SK-N-SH (cell line): ENCODE data around the gene TFDP3. TPM values are rescaled to one million over a fixed set of nuclear protein-coding genes. Genes with fewer than 3 reads are reported as not detected.

ENCODE experiments used
- CTCF ChIA-PET: fragments of 300-600, 350-600 bp; formaldehyde crosslinking; extraction: SDS; loops from one replicate; lab custom pipeline; 2021; lab: Yijun Ruan, JAX
- POLR2A ChIA-PET: fragments of 350-600 bp; sonication (Branson Sonifier 250); formaldehyde crosslinking; extraction: SDS; loops from one replicate; lab custom pipeline; 2020; ENCODE audit warnings: antibody characterized with exemption, inconsistent platforms; lab: Yijun Ruan, JAX
- DNase-seq: peaks from one replicate; pipeline ENCODE4 v3.0.0; 2012
- H2AFZ ChIP-seq: fragments of 200-600 bp; sonication (generic); 2 replicates; pipeline ENCODE4 v1.8.1; 2016; ENCODE audit warnings: antibody characterized with exemption, mild to moderate bottlenecking, low read depth
- H3F3A ChIP-seq: fragments of 200-600 bp; sonication (generic); replicated peaks from 2 replicates; pipeline ENCODE3; 2016; ENCODE audit warnings: antibody characterized with exemption, mild to moderate bottlenecking; ENCODE audit not compliant: insufficient read depth
- H3K27ac ChIP-seq, 2 experiments: fragments of 200-500 bp in 1 of 2; fragments of 200-600 bp in 1 of 2; sonication (Bioruptor generic) in 1 of 2; sonication (generic), shearing (Covaris generic) in 1 of 2; 2 replicates each; pipeline versions ENCODE4 v1.5.1 to v1.6.1; 2014 to 2016; ENCODE audit warnings: low read depth in 2 of 2, inconsistent platforms in 1 of 2, low read length in 1 of 2, mild to moderate bottlenecking in 1 of 2, mixed read lengths in 1 of 2
- H3K27me3 ChIP-seq: fragments of 200-600 bp; sonication (generic), shearing (Covaris generic); 2 replicates; pipeline ENCODE4 v1.6.1; 2016; ENCODE audit warnings: mixed run types; ENCODE audit not compliant: insufficient read depth
- H3K36me3 ChIP-seq, 2 experiments: fragments of 200-500 bp in 1 of 2; fragments of 200-600 bp in 1 of 2; sonication (Bioruptor generic) in 1 of 2; sonication (generic) in 1 of 2; replicated peaks in 1 of 2; 2 replicates each; pipeline versions ENCODE3 to v1.5.1; 2014 to 2016; ENCODE audit warnings: low read length in 1 of 2, mild to moderate bottlenecking in 1 of 2; ENCODE audit not compliant: insufficient read depth in 2 of 2, control insufficient read depth in 1 of 2
- H3K4me1 ChIP-seq, 2 experiments: fragments of 200-500 bp in 1 of 2; fragments of 200-600 bp in 1 of 2; sonication (Bioruptor generic) in 1 of 2; sonication (generic), shearing (Covaris generic) in 1 of 2; 2 replicates each; pipeline versions ENCODE4 v1.5.1 to v1.6.1; 2014 to 2016; ENCODE audit warnings: low read depth in 1 of 2, low read length in 1 of 2, mixed run types in 1 of 2; ENCODE audit not compliant: insufficient read depth in 2 of 2, control insufficient read depth in 1 of 2
- H3K4me2 ChIP-seq: fragments of 200-600 bp; sonication (generic), shearing (Covaris generic); 2 replicates; pipeline ENCODE4 v1.6.1; 2017; ENCODE audit warnings: mixed run types
- H3K4me3 ChIP-seq, 2 experiments: fragments of 200-500 bp in 1 of 2; fragments of 200-600 bp in 1 of 2; sonication (Bioruptor generic) in 1 of 2; sonication (generic), shearing (Covaris generic) in 1 of 2; 2 replicates each; pipeline versions ENCODE4 v1.5.1 to v1.8.1; 2014 to 2016; ENCODE audit warnings: low read depth in 2 of 2, inconsistent platforms in 1 of 2, low read length in 1 of 2, mild to moderate bottlenecking in 1 of 2, mixed read lengths in 1 of 2, moderate library complexity in 1 of 2
- H3K79me2 ChIP-seq: fragments of 200-600 bp; sonication (generic); 2 replicates; pipeline ENCODE4 v1.8.1; 2017; ENCODE audit warnings: mild to moderate bottlenecking; ENCODE audit not compliant: insufficient read depth
- H3K9ac ChIP-seq: fragments of 200-600 bp; sonication (generic); 2 replicates; pipeline ENCODE4 v1.6.1; 2017; ENCODE audit warnings: mixed run types
- H3K9me2 ChIP-seq: fragments of 200-600 bp; sonication (generic); 2 replicates; pipeline ENCODE4 v1.6.1; 2017; ENCODE audit warnings: mixed run types
- H3K9me3 ChIP-seq: fragments of 200-600 bp; sonication (generic); 2 replicates; pipeline ENCODE4 v1.6.1; 2017; ENCODE audit warnings: mixed run types, mild to moderate bottlenecking, moderate library complexity
- H4K20me1 ChIP-seq: fragments of 200-600 bp; sonication (generic); 2 replicates; pipeline ENCODE4 v1.6.1; 2017; ENCODE audit warnings: mild to moderate bottlenecking, mixed run types; ENCODE audit not compliant: insufficient read depth
- CHD2 ChIP-seq: fragments of 150-350 bp; IDR thresholded peaks from 2 replicates; pipeline ENCODE4 v1.6.1; 2018; ENCODE audit warnings: low read length; ENCODE audit not compliant: partially characterized antibody
- ELF1 ChIP-seq: IDR thresholded peaks from 2 replicates; pipeline ENCODE4 v1.4.0; 2012
- EP300 ChIP-seq, 2 experiments: IDR thresholded peaks; 2 replicates each; pipeline versions ENCODE4 v1.4.0 to v1.6.1; 2012; ENCODE audit warnings: borderline replicate concordance in 1 of 2, low read depth in 1 of 2, low read length in 1 of 2
- EZH2phosphoT487 ChIP-seq: fragments of 200-600 bp; sonication (generic); IDR thresholded peaks from 2 replicates; pipeline ENCODE4 v1.6.1; 2017; ENCODE audit warnings: low read depth, mixed run types, mild to moderate bottlenecking, antibody characterized with exemption, moderate library complexity, borderline replicate concordance
- FOXJ3 ChIP-seq: sonication (generic); formaldehyde crosslinking; IDR thresholded peaks from 2 replicates; pipeline ENCODE4 v1.5.1; 2020; ENCODE audit warnings: mild to moderate bottlenecking, missing genetic modification reagents
- GATA2 ChIP-seq: sonication (generic); formaldehyde crosslinking; IDR thresholded peaks from 2 replicates; pipeline ENCODE4 v1.5.0; 2020; ENCODE audit warnings: mild to moderate bottlenecking, missing genetic modification reagents
- JUND ChIP-seq: IDR thresholded peaks from 2 replicates; pipeline ENCODE4 v1.4.0; 2012
- MAX ChIP-seq: IDR thresholded peaks from 2 replicates; pipeline ENCODE4 v1.4.0; 2012; ENCODE audit warnings: low read depth
- MEF2A ChIP-seq: IDR thresholded peaks from 2 replicates; pipeline ENCODE4 v1.4.0; 2012; ENCODE audit warnings: low read depth, borderline replicate concordance
- MXI1 ChIP-seq: IDR thresholded peaks from 2 replicates; pipeline ENCODE4 v1.6.1; 2012; ENCODE audit warnings: mild to moderate bottlenecking, low read depth, low read length, improper control_type of control experiment
- RFX5 ChIP-seq: IDR thresholded peaks from 2 replicates; pipeline ENCODE4 v1.6.1; 2012; ENCODE audit warnings: mild to moderate bottlenecking, improper control_type of control experiment, low read length
- RXRA ChIP-seq: IDR thresholded peaks from 2 replicates; pipeline ENCODE4 v1.4.0; 2012; ENCODE audit warnings: low read depth, mild to moderate bottlenecking, borderline replicate concordance
- SIN3A ChIP-seq: IDR thresholded peaks from 2 replicates; pipeline ENCODE4 v1.6.1; 2012; ENCODE audit warnings: low read depth, mild to moderate bottlenecking, low read length, moderate library complexity, borderline replicate concordance
- SMC3 ChIP-seq: IDR thresholded peaks from 2 replicates; pipeline ENCODE4 v1.6.1; 2012; ENCODE audit warnings: low read depth, low read length, improper control_type of control experiment
- TCF12 ChIP-seq: IDR thresholded peaks from 2 replicates; pipeline ENCODE4 v1.4.0; 2012
- TEAD4 ChIP-seq: IDR thresholded peaks from 2 replicates; pipeline ENCODE4 v1.4.0; 2012; ENCODE audit warnings: mild to moderate bottlenecking, borderline replicate concordance; ENCODE audit not compliant: insufficient read depth
- USF1 ChIP-seq: IDR thresholded peaks from 2 replicates; pipeline ENCODE4 v1.4.0; 2012; ENCODE audit warnings: low read depth, borderline replicate concordance
- YY1 ChIP-seq: IDR thresholded peaks from 2 replicates; pipeline ENCODE4 v1.4.0; 2012; ENCODE audit warnings: low read depth, mild to moderate bottlenecking
- polyA plus RNA-seq, 3 experiments: library from polyadenylated mRNA; depleted of rRNA; stranded (reverse); fragments of >200 nt; gene quantifications; 2 replicates each; pipeline ENCODE4 v1.2.3, GENCODE V29; 2012
- TF ChIP-seq, protein P1 (sequence below): IDR thresholded peaks from 2 replicates; pipeline ENCODE4 v1.6.1; 2012; ENCODE audit warnings: mild to moderate bottlenecking, low read depth, low read length, moderate library complexity
- TF ChIP-seq, protein P2 (sequence below): fragments of 150-350 bp; IDR thresholded peaks from 2 replicates; pipeline ENCODE4 v1.6.1; 2016; ENCODE audit warnings: mild to moderate bottlenecking, low read depth, low read length
- TF ChIP-seq, protein P3 (sequence below): fragments of 150-350 bp; IDR thresholded peaks from 2 replicates; pipeline ENCODE4 v1.6.1; 2017; ENCODE audit warnings: antibody characterized with exemption, low read length, low read depth, borderline replicate concordance
- TF ChIP-seq, protein P4 (sequence below): IDR thresholded peaks from 2 replicates; pipeline ENCODE4 v1.4.0; 2012; ENCODE audit warnings: low read depth, borderline replicate concordance

Gene TFDP3
- polyA plus RNA-seq, 1 of the 3 experiments (the other 2 are of a cell fraction): not detected

- TF ChIP-seq, protein P1, sequence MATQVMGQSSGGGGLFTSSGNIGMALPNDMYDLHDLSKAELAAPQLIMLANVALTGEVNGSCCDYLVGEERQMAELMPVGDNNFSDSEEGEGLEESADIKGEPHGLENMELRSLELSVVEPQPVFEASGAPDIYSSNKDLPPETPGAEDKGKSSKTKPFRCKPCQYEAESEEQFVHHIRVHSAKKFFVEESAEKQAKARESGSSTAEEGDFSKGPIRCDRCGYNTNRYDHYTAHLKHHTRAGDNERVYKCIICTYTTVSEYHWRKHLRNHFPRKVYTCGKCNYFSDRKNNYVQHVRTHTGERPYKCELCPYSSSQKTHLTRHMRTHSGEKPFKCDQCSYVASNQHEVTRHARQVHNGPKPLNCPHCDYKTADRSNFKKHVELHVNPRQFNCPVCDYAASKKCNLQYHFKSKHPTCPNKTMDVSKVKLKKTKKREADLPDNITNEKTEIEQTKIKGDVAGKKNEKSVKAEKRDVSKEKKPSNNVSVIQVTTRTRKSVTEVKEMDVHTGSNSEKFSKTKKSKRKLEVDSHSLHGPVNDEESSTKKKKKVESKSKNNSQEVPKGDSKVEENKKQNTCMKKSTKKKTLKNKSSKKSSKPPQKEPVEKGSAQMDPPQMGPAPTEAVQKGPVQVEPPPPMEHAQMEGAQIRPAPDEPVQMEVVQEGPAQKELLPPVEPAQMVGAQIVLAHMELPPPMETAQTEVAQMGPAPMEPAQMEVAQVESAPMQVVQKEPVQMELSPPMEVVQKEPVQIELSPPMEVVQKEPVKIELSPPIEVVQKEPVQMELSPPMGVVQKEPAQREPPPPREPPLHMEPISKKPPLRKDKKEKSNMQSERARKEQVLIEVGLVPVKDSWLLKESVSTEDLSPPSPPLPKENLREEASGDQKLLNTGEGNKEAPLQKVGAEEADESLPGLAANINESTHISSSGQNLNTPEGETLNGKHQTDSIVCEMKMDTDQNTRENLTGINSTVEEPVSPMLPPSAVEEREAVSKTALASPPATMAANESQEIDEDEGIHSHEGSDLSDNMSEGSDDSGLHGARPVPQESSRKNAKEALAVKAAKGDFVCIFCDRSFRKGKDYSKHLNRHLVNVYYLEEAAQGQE: no peak
- no peak for TF ChIP-seq JUND
- no peak for TF ChIP-seq YY1
- TF ChIP-seq, protein P2, sequence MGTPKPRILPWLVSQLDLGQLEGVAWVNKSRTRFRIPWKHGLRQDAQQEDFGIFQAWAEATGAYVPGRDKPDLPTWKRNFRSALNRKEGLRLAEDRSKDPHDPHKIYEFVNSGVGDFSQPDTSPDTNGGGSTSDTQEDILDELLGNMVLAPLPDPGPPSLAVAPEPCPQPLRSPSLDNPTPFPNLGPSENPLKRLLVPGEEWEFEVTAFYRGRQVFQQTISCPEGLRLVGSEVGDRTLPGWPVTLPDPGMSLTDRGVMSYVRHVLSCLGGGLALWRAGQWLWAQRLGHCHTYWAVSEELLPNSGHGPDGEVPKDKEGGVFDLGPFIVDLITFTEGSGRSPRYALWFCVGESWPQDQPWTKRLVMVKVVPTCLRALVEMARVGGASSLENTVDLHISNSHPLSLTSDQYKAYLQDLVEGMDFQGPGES: no peak
- TF ChIP-seq SIN3A: no peak
These were observed 47.2 kb upstream of the TFDP3 start (continued) for GRCh38 chrX:133265331-133265730.

- CTCF ChIA-PET: interaction anchor here (1.4 kb wide), 1 partner anchor 55 kb away, joined by 3 read pairs; no protein-coding TSS in a partner anchor
- no peaks in the 10 kb centered on the region for H3K36me3 ChIP-seq
- TF ChIP-seq EZH2phosphoT487 (no peak), RFX5 (no peak), GATA2 (CRISPR knock-in tag) (no peak), MXI1 (no peak), SIN3A (no peak), TEAD4 (no peak), CHD2 (no peak), TCF12 (no peak), RXRA (no peak), MAX (no peak), FOXJ3 (CRISPR knock-in tag) (no peak), USF1 (no peak), JUND (no peak), SMC3 (no peak), MEF2A (no peak), EP300 (IDR thresholded peaks at IDR 0.05; ENCODE audit: borderline replicate concordance in 1 of 2, low read depth in 1 of 2, low read length in 1 of 2) (no peak), ELF1 (no peak)
- TF ChIP-seq, protein P2: no peak
- TF ChIP-seq, protein P3, sequence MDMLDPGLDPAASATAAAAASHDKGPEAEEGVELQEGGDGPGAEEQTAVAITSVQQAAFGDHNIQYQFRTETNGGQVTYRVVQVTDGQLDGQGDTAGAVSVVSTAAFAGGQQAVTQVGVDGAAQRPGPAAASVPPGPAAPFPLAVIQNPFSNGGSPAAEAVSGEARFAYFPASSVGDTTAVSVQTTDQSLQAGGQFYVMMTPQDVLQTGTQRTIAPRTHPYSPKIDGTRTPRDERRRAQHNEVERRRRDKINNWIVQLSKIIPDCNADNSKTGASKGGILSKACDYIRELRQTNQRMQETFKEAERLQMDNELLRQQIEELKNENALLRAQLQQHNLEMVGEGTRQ: no peak
- TF ChIP-seq, protein P4, sequence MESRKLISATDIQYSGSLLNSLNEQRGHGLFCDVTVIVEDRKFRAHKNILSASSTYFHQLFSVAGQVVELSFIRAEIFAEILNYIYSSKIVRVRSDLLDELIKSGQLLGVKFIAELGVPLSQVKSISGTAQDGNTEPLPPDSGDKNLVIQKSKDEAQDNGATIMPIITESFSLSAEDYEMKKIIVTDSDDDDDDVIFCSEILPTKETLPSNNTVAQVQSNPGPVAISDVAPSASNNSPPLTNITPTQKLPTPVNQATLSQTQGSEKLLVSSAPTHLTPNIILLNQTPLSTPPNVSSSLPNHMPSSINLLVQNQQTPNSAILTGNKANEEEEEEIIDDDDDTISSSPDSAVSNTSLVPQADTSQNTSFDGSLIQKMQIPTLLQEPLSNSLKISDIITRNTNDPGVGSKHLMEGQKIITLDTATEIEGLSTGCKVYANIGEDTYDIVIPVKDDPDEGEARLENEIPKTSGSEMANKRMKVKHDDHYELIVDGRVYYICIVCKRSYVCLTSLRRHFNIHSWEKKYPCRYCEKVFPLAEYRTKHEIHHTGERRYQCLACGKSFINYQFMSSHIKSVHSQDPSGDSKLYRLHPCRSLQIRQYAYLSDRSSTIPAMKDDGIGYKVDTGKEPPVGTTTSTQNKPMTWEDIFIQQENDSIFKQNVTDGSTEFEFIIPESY: no peak
- TF ChIP-seq, all 33 proteins: peak for 0
- DNase-seq: no peak
- Histone ChIP-seq H3K9ac (no peak overlapping the region), H3K27me3 (no peaks in the 10 kb centered on the region), H4K20me1 (no peaks in the 10 kb centered on the region), H3K27ac (no peak overlapping the region), H3F3A (no peaks in the 10 kb centered on the region), H3K9me3 (no peaks in the 10 kb centered on the region), H3K79me2 (no peaks in the 10 kb centered on the region), H3K9me2 (no peaks in the 10 kb centered on the region), H3K4me1 (no peaks in the 10 kb centered on the region), H2AFZ (no peak overlapping the region), H3K4me2 (no peak overlapping the region), H3K4me3 (no peak overlapping the region)
- POLR2A ChIA-PET: no interaction called here
These were observed 40.3 kb upstream of the TFDP3 start for GRCh38 chrX:133258481-133258880.
